CD4-positive, CD25-positive, alpha-beta regulatory T cell (primary cell): Measurements from ENCODE around the gene HACD2. TPM values are rescaled to one million over a fixed set of nuclear protein-coding genes. Genes with fewer than 3 reads are reported as not detected.

Experiments
- ATAC-seq, 2 donors: fragments of 150-1000 bp; cut with Tn5 transposase; one replicate each; pipeline ENCODE4 v1.10.0; 2021; ENCODE audit warnings: low read depth in 2 of 2, moderate number of reproducible peaks in 2 of 2, moderate library complexity in 1 of 2
- DNase-seq, 3 donors: peaks; one replicate each; pipeline versions ENCODE4 v3.0.0 to v3.0.0-alpha.2; 2012 to 2022; ENCODE audit warnings: mixed read lengths in 1 of 3
- H3K27ac ChIP-seq: one replicate; pipeline ENCODE4 v1.7.0; 2013; ENCODE audit warnings: mild to moderate bottlenecking, low read length; ENCODE audit not compliant: insufficient read depth, poor library complexity, severe bottlenecking
- H3K27me3 ChIP-seq: one replicate; pipeline ENCODE4 v1.7.0; 2013; ENCODE audit warnings: low read length; ENCODE audit not compliant: control insufficient read depth, insufficient read depth
- H3K36me3 ChIP-seq: one replicate; pipeline ENCODE4 v1.7.0; 2013; ENCODE audit warnings: mild to moderate bottlenecking, low read length, moderate library complexity; ENCODE audit not compliant: control insufficient read depth, insufficient read depth
- H3K4me1 ChIP-seq: 2 replicates; pipeline ENCODE4 v1.7.0; 2013; ENCODE audit warnings: mild to moderate bottlenecking, low read length; ENCODE audit not compliant: insufficient read depth, control insufficient read depth, poor library complexity, severe bottlenecking
- H3K4me3 ChIP-seq: one replicate; pipeline ENCODE4 v1.7.0; 2013; ENCODE audit warnings: low read depth, mild to moderate bottlenecking, low read length, moderate library complexity
- H3K9me3 ChIP-seq, 2 experiments: 1 replicate in 1 of 2; 2 replicates in 1 of 2; pipeline ENCODE4 v1.7.0; 2013; ENCODE audit warnings: low read length in 2 of 2, mild to moderate bottlenecking in 1 of 2, moderate library complexity in 1 of 2; ENCODE audit not compliant: control insufficient read depth in 2 of 2
- H3K27ac Mint-ChIP-seq, 3 donors: one replicate each; pipeline ENCODE4 v1.8.0; 2020 to 2022; ENCODE audit warnings: mild to moderate bottlenecking in 3 of 3, mixed read lengths in 3 of 3, moderate library complexity in 2 of 3
- H3K27me3 Mint-ChIP-seq: one replicate; pipeline ENCODE4 v1.8.0; 2022; ENCODE audit warnings: mild to moderate bottlenecking, mixed read lengths
- H3K36me3 Mint-ChIP-seq: one replicate; pipeline ENCODE4 v1.8.0; 2020; ENCODE audit warnings: mixed read lengths
- H3K4me1 Mint-ChIP-seq, 4 donors: one replicate each; pipeline ENCODE4 v1.8.0; 2020 to 2022; ENCODE audit warnings: mixed read lengths in 4 of 4, mild to moderate bottlenecking in 1 of 4
- H3K4me3 Mint-ChIP-seq, 4 donors: one replicate each; pipeline ENCODE4 v1.8.0; 2020 to 2022; ENCODE audit warnings: mild to moderate bottlenecking in 4 of 4, mixed read lengths in 4 of 4, moderate library complexity in 3 of 4
- H3K9me3 Mint-ChIP-seq, 7 donors: one replicate each; pipeline ENCODE4 v1.8.0; 2020 to 2022; ENCODE audit warnings: mixed read lengths in 7 of 7, mild to moderate bottlenecking in 3 of 7, moderate library complexity in 2 of 7
- polyA plus RNA-seq, 4 donors: library from polyadenylated mRNA; unstranded; fragments of 300-500 nt; fragmentation: Illumina TruSeq; gene quantifications; one replicate each; pipeline ENCODE4 v1.2.3, GENCODE V29; 2021
- total RNA-seq: library from RNA; stranded (reverse); gene quantifications from one replicate; pipeline ENCODE4 v1.2.3, GENCODE V29; 2022

The HACD2 gene
- total and polyA plus RNA-seq, 5 donors from 2014 or later, result 19.8 to 28.7 (median 26.7) TPM

- DNase-seq, result no peak
- peaks cover 3% of the 10 kb centered on the region for H3K27me3 ChIP-seq
- no peak overlapping the region for H3K27ac Mint-ChIP-seq
- H3K4me3 Mint-ChIP-seq, result no peak overlapping the region
- H3K4me1 Mint-ChIP-seq, result no peaks in the 10 kb centered on the region
- H3K9me3 Mint-ChIP-seq, result peaks cover 0 to 1% (median 0%) of the 10 kb centered on the region in 7 donors
- H3K36me3 ChIP-seq, result no peaks in the 10 kb centered on the region
- H3K4me3 ChIP-seq, result no peak overlapping the region
- no peaks in the 10 kb centered on the region for H3K9me3 ChIP-seq
- ATAC-seq, result no peak
- no peak overlapping the region for H3K27ac ChIP-seq
- H3K36me3 Mint-ChIP-seq, result no peaks in the 10 kb centered on the region
- H3K27me3 Mint-ChIP-seq, result peaks cover 29% of the 10 kb centered on the region
- H3K4me1 ChIP-seq, result no peaks in the 10 kb centered on the region
Measured at GRCh38 chr3:123478314-123478713, 106.5 kb downstream of the HACD2 start.

- Histone ChIP-seq H3K36me3 (no peaks in the 10 kb centered on the region), H3K4me1 (no peaks in the 10 kb centered on the region), H3K9me3 (no peaks in the 10 kb centered on the region), H3K27me3 (peaks cover 3% of the 10 kb centered on the region), H3K4me3 (no peak overlapping the region), H3K27ac (no peak overlapping the region)
- Mint-ChIP-seq H3K27me3 (peaks cover 34% of the 10 kb centered on the region), H3K4me3 (no peak overlapping the region), H3K36me3 (no peaks in the 10 kb centered on the region), H3K4me1 (no peaks in the 10 kb centered on the region), H3K27ac (no peak overlapping the region), H3K9me3 (peaks cover 0 to 1% (median 0%) of the 10 kb centered on the region in 7 donors)
- ATAC-seq (no peak), DNase-seq (no peak)
Measured at GRCh38 chr3:123476967-123477750, 107.7 kb downstream of the HACD2 start.

GRCh38 chr3:123475786-123476185 is 109.1 kb downstream of the HACD2 start:
- H3K36me3 Mint-ChIP-seq, result no peaks in the 10 kb centered on the region
- ATAC-seq (no peak), DNase-seq (no peak)
- H3K9me3 Mint-ChIP-seq, result peaks cover 0 to 1% (median 0%) of the 10 kb centered on the region in 7 donors
- peaks cover 30% of the 10 kb centered on the region for H3K27me3 Mint-ChIP-seq
- Histone ChIP-seq H3K36me3 (no peaks in the 10 kb centered on the region), H3K4me3 (no peak overlapping the region), H3K4me1 (no peaks in the 10 kb centered on the region), H3K27ac (no peak overlapping the region), H3K27me3 (peaks cover 3% of the 10 kb centered on the region), H3K9me3 (no peaks in the 10 kb centered on the region)
- no peak overlapping the region for H3K4me3 Mint-ChIP-seq
- no peaks in the 10 kb centered on the region for H3K4me1 Mint-ChIP-seq
- H3K27ac Mint-ChIP-seq, result no peak overlapping the region

- Histone ChIP-seq H3K4me1 (no peaks in the 10 kb centered on the region), H3K27ac (no peak overlapping the region), H3K36me3 (no peaks in the 10 kb centered on the region), H3K4me3 (no peak overlapping the region), H3K27me3 (no peaks in the 10 kb centered on the region), H3K9me3 (no peaks in the 10 kb centered on the region)
- ATAC-seq (no peak), DNase-seq (no peak)
- H3K4me1 Mint-ChIP-seq, result no peaks in the 10 kb centered on the region
- no peak overlapping the region for H3K4me3 Mint-ChIP-seq
- H3K27me3 Mint-ChIP-seq, result peaks cover 18% of the 10 kb centered on the region
- peaks cover 0 to 1% (median 0%) of the 10 kb centered on the region in 7 donors for H3K9me3 Mint-ChIP-seq
- H3K36me3 Mint-ChIP-seq, result no peaks in the 10 kb centered on the region
- no peak overlapping the region for H3K27ac Mint-ChIP-seq
Measured at GRCh38 chr3:123471106-123471505, 113.7 kb downstream of the HACD2 start.

GRCh38 chr3:123469323-123469995 is 115.4 kb downstream of the HACD2 start:
- Mint-ChIP-seq H3K27ac (no peak overlapping the region), H3K4me3 (no peak overlapping the region), H3K4me1 (no peaks in the 10 kb centered on the region), H3K36me3 (no peaks in the 10 kb centered on the region), H3K27me3 (peaks cover 17% of the 10 kb centered on the region), H3K9me3 (no peaks in the 10 kb centered on the region)
- Histone ChIP-seq H3K4me1 (no peaks in the 10 kb centered on the region), H3K27ac (no peak overlapping the region), H3K4me3 (no peak overlapping the region), H3K27me3 (no peaks in the 10 kb centered on the region), H3K36me3 (no peaks in the 10 kb centered on the region), H3K9me3 (no peaks in the 10 kb centered on the region)
- DNase-seq, result no peak
- no peak for ATAC-seq

GRCh38 chr3:123467046-123467445 is 117.8 kb downstream of the HACD2 start:
- no peaks in the 10 kb centered on the region for H3K4me1 Mint-ChIP-seq
- no peak overlapping the region for H3K4me3 ChIP-seq
- no peaks in the 10 kb centered on the region for H3K27me3 ChIP-seq
- no peak for ATAC-seq
- H3K36me3 ChIP-seq, result no peaks in the 10 kb centered on the region
- H3K27me3 Mint-ChIP-seq, result peaks cover 4% of the 10 kb centered on the region
- H3K27ac ChIP-seq, result no peak overlapping the region
- DNase-seq, result no peak
- H3K4me1 ChIP-seq, result no peaks in the 10 kb centered on the region
- no peaks in the 10 kb centered on the region for H3K36me3 Mint-ChIP-seq
- H3K27ac Mint-ChIP-seq, result no peak overlapping the region
- H3K9me3 Mint-ChIP-seq, result no peaks in the 10 kb centered on the region
- H3K9me3 ChIP-seq, result no peaks in the 10 kb centered on the region
- H3K4me3 Mint-ChIP-seq, result no peak overlapping the region

GRCh38 chr3:123464211-123464610 is 120.6 kb downstream of the HACD2 start:
- H3K9me3 ChIP-seq, result no peaks in the 10 kb centered on the region
- H3K27me3 ChIP-seq, result no peaks in the 10 kb centered on the region
- Mint-ChIP-seq H3K4me1 (no peaks in the 10 kb centered on the region), H3K27me3 (peaks cover 4% of the 10 kb centered on the region), H3K36me3 (no peaks in the 10 kb centered on the region), H3K4me3 (no peak overlapping the region), H3K9me3 (no peaks in the 10 kb centered on the region), H3K27ac (no peak overlapping the region)
- H3K4me3 ChIP-seq, result no peak overlapping the region
- no peaks in the 10 kb centered on the region for H3K36me3 ChIP-seq
- H3K4me1 ChIP-seq, result no peaks in the 10 kb centered on the region
- ATAC-seq (no peak), DNase-seq (no peak)
- no peak overlapping the region for H3K27ac ChIP-seq

- Mint-ChIP-seq H3K4me3 (no peak overlapping the region), H3K27ac (no peak overlapping the region), H3K4me1 (no peaks in the 10 kb centered on the region), H3K27me3 (peaks cover 22% of the 10 kb centered on the region), H3K36me3 (no peaks in the 10 kb centered on the region), H3K9me3 (no peaks in the 10 kb centered on the region)
- Histone ChIP-seq H3K27me3 (peaks cover 2% of the 10 kb centered on the region), H3K4me3 (no peak overlapping the region), H3K9me3 (no peaks in the 10 kb centered on the region), H3K27ac (no peak overlapping the region), H3K4me1 (no peaks in the 10 kb centered on the region), H3K36me3 (no peaks in the 10 kb centered on the region)
- DNase-seq (no peak), ATAC-seq (no peak)
Measured at GRCh38 chr3:123459862-123460261, 125.0 kb downstream of the HACD2 start.
